Measurements from ENCODE around the gene BPIFB3.
A peak's percentile ranks its signal among the peaks of the same experiment; 100 is the strongest.

The BPIFB3 gene

GRCh38 chr20:33059741-33060390, 6.2 kb downstream of the BPIFB3 start:
- no peaks in the 10 kb centered on the region for H3K4me1 Mint-ChIP-seq (ENCODE audit: low read depth)
- H3K27ac Mint-ChIP-seq, result no peak overlapping the region
- H3K27me3 Mint-ChIP-seq, result no peaks in the 10 kb centered on the region
- DNase-seq, result no peak
- no peak overlapping the region for H3K4me3 Mint-ChIP-seq
- no peaks in the 10 kb centered on the region for H3K36me3 Mint-ChIP-seq (ENCODE audit: low read depth)
- H3K9me3 Mint-ChIP-seq, result no peaks in the 10 kb centered on the region

GRCh38 chr20:33061658-33062028, 7.9 kb downstream of the BPIFB3 start:
- H3K4me3 Mint-ChIP-seq, result no peak overlapping the region
- DNase-seq, result no peak
- no peak overlapping the region for H3K27ac Mint-ChIP-seq
- H3K4me1 Mint-ChIP-seq (ENCODE audit: low read depth), result no peaks in the 10 kb centered on the region
- no peaks in the 10 kb centered on the region for H3K27me3 Mint-ChIP-seq
- H3K36me3 Mint-ChIP-seq (ENCODE audit: low read depth), result no peaks in the 10 kb centered on the region
- no peaks in the 10 kb centered on the region for H3K9me3 Mint-ChIP-seq

- Mint-ChIP-seq H3K4me3 (no peak overlapping the region), H3K4me1 (ENCODE audit: low read depth) (no peaks in the 10 kb centered on the region), H3K9me3 (no peaks in the 10 kb centered on the region), H3K36me3 (ENCODE audit: low read depth) (no peaks in the 10 kb centered on the region), H3K27me3 (no peaks in the 10 kb centered on the region), H3K27ac (no peak overlapping the region)
- no peak for DNase-seq
Measured at GRCh38 chr20:33062105-33062824, 8.6 kb downstream of the BPIFB3 start.

GRCh38 chr20:33062825-33063149, 9.1 kb downstream of the BPIFB3 start:
- Mint-ChIP-seq H3K36me3 (ENCODE audit: low read depth) (no peaks in the 10 kb centered on the region), H3K4me1 (ENCODE audit: low read depth) (peaks cover under 1% of the 10 kb centered on the region), H3K4me3 (no peak overlapping the region), H3K27ac (no peak overlapping the region), H3K27me3 (no peaks in the 10 kb centered on the region), H3K9me3 (no peaks in the 10 kb centered on the region)
- no peak for DNase-seq

- H3K36me3 Mint-ChIP-seq (ENCODE audit: low read depth), result no peaks in the 10 kb centered on the region
- peaks cover 5% of the 10 kb centered on the region for H3K4me1 Mint-ChIP-seq (ENCODE audit: low read depth)
- no peaks in the 10 kb centered on the region for H3K27me3 Mint-ChIP-seq
- H3K9me3 Mint-ChIP-seq, result no peaks in the 10 kb centered on the region
- H3K4me3 Mint-ChIP-seq, result no peak overlapping the region
- no peak overlapping the region for H3K27ac Mint-ChIP-seq
- DNase-seq, result no peak
Measured at GRCh38 chr20:33063271-33063670, 9.6 kb downstream of the BPIFB3 start.

GRCh38 chr20:33064572-33065287, 11.0 kb downstream of the BPIFB3 start:
- peaks cover 8% of the 10 kb centered on the region for H3K4me1 Mint-ChIP-seq (ENCODE audit: low read depth)
- no peaks in the 10 kb centered on the region for H3K36me3 Mint-ChIP-seq (ENCODE audit: low read depth)
- H3K4me3 Mint-ChIP-seq, result no peak overlapping the region
- H3K27ac Mint-ChIP-seq, result no peak overlapping the region
- DNase-seq, result no peak
- no peaks in the 10 kb centered on the region for H3K9me3 Mint-ChIP-seq
- no peaks in the 10 kb centered on the region for H3K27me3 Mint-ChIP-seq

GRCh38 chr20:33065785-33066184, 12.1 kb downstream of the BPIFB3 start:
- H3K4me3 Mint-ChIP-seq, result no peak overlapping the region
- no peaks in the 10 kb centered on the region for H3K9me3 Mint-ChIP-seq
- H3K4me1 Mint-ChIP-seq (ENCODE audit: low read depth), result peaks cover 8% of the 10 kb centered on the region
- DNase-seq, result no peak
- H3K36me3 Mint-ChIP-seq (ENCODE audit: low read depth), result no peaks in the 10 kb centered on the region
- H3K27me3 Mint-ChIP-seq, result no peaks in the 10 kb centered on the region
- H3K27ac Mint-ChIP-seq, result no peak overlapping the region

GRCh38 chr20:33067806-33068205, 14.1 kb downstream of the BPIFB3 start:
- Mint-ChIP-seq H3K9me3 (no peaks in the 10 kb centered on the region), H3K4me1 (ENCODE audit: low read depth) (peaks cover 8% of the 10 kb centered on the region), H3K27me3 (no peaks in the 10 kb centered on the region), H3K4me3 (no peak overlapping the region), H3K27ac (peak overlapping the region; percentile 3), H3K36me3 (ENCODE audit: low read depth) (no peaks in the 10 kb centered on the region)
- DNase-seq, result no peak

GRCh38 chr20:33068251-33068939, 14.7 kb downstream of the BPIFB3 start:
- H3K36me3 Mint-ChIP-seq (ENCODE audit: low read depth), result no peaks in the 10 kb centered on the region
- H3K27me3 Mint-ChIP-seq, result no peaks in the 10 kb centered on the region
- no peak overlapping the region for H3K4me3 Mint-ChIP-seq
- no peak overlapping the region for H3K27ac Mint-ChIP-seq
- H3K4me1 Mint-ChIP-seq (ENCODE audit: low read depth), result peaks cover 8% of the 10 kb centered on the region
- no peaks in the 10 kb centered on the region for H3K9me3 Mint-ChIP-seq
- DNase-seq, result no peak

GRCh38 chr20:33069673-33070072, 16.0 kb downstream of the BPIFB3 start:
- Mint-ChIP-seq H3K27me3 (no peaks in the 10 kb centered on the region), H3K27ac (no peak overlapping the region), H3K9me3 (no peaks in the 10 kb centered on the region), H3K36me3 (ENCODE audit: low read depth) (no peaks in the 10 kb centered on the region), H3K4me1 (ENCODE audit: low read depth) (peaks cover 8% of the 10 kb centered on the region), H3K4me3 (no peak overlapping the region)
- no peak for DNase-seq

GRCh38 chr20:33070111-33071053, 16.7 kb downstream of the BPIFB3 start:
- Mint-ChIP-seq H3K36me3 (ENCODE audit: low read depth) (no peaks in the 10 kb centered on the region), H3K4me1 (ENCODE audit: low read depth) (peaks cover 8% of the 10 kb centered on the region), H3K27me3 (no peaks in the 10 kb centered on the region), H3K9me3 (no peaks in the 10 kb centered on the region), H3K4me3 (no peak overlapping the region), H3K27ac (no peak overlapping the region)
- DNase-seq, result no peak

GRCh38 chr20:33071198-33071597, 17.5 kb downstream of the BPIFB3 start:
- no peak overlapping the region for H3K4me3 Mint-ChIP-seq
- no peaks in the 10 kb centered on the region for H3K9me3 Mint-ChIP-seq
- H3K27ac Mint-ChIP-seq, result no peak overlapping the region
- no peak for DNase-seq
- no peaks in the 10 kb centered on the region for H3K36me3 Mint-ChIP-seq (ENCODE audit: low read depth)
- H3K4me1 Mint-ChIP-seq (ENCODE audit: low read depth), result peaks cover 8% of the 10 kb centered on the region
- H3K27me3 Mint-ChIP-seq, result no peaks in the 10 kb centered on the region

- Mint-ChIP-seq H3K4me1 (ENCODE audit: low read depth) (peaks cover 8% of the 10 kb centered on the region), H3K4me3 (no peak overlapping the region), H3K27ac (no peak overlapping the region), H3K36me3 (ENCODE audit: low read depth) (no peaks in the 10 kb centered on the region), H3K27me3 (no peaks in the 10 kb centered on the region), H3K9me3 (no peaks in the 10 kb centered on the region)
- no peak for DNase-seq
Measured at GRCh38 chr20:33072362-33072761, 18.7 kb downstream of the BPIFB3 start.

GRCh38 chr20:33072813-33073212, 19.1 kb downstream of the BPIFB3 start:
- H3K36me3 Mint-ChIP-seq (ENCODE audit: low read depth), result no peaks in the 10 kb centered on the region
- H3K27ac Mint-ChIP-seq, result no peak overlapping the region
- no peaks in the 10 kb centered on the region for H3K9me3 Mint-ChIP-seq
- H3K4me3 Mint-ChIP-seq, result no peak overlapping the region
- no peak for DNase-seq
- no peaks in the 10 kb centered on the region for H3K27me3 Mint-ChIP-seq
- H3K4me1 Mint-ChIP-seq (ENCODE audit: low read depth), result peaks cover 7% of the 10 kb centered on the region

Data from activated T-cell treated with anti-CD3 and anti-CD28 coated beads, Interleukin-2, amount 50 U/mL, for 24 hours (primary cell).